Subcutaneous abdominal adipose tissue (tissue), 5 donors: Measurements from ENCODE around the gene ATXN1.
A peak's percentile ranks its signal among the peaks of the same experiment; 100 is the strongest.

ENCODE experiments used
- H3K27ac ChIP-seq: one replicate; pipeline ENCODE4 v1.7.0; 2013; ENCODE audit warnings: low read depth, mild to moderate bottlenecking, inconsistent platforms, low read length, moderate library complexity
- H3K27me3 ChIP-seq, 5 donors: one replicate each; pipeline ENCODE4 v1.7.0; 2013; ENCODE audit warnings: low read length in 5 of 5, inconsistent platforms in 1 of 5; ENCODE audit not compliant: control insufficient read depth in 5 of 5, insufficient read depth in 4 of 5
- H3K36me3 ChIP-seq, 5 donors: one replicate each; pipeline ENCODE4 v1.7.0; 2013; ENCODE audit warnings: low read length in 5 of 5; ENCODE audit not compliant: control insufficient read depth in 5 of 5, insufficient read depth in 5 of 5
- H3K4me1 ChIP-seq, 5 donors: one replicate each; pipeline ENCODE4 v1.7.0; 2013; ENCODE audit warnings: low read length in 5 of 5, mild to moderate bottlenecking in 3 of 5, moderate library complexity in 1 of 5; ENCODE audit not compliant: control insufficient read depth in 5 of 5, insufficient read depth in 5 of 5
- H3K4me3 ChIP-seq, 5 donors: one replicate each; pipeline ENCODE4 v1.7.0; 2013; ENCODE audit warnings: low read length in 5 of 5, low read depth in 1 of 5
- H3K9ac ChIP-seq, 5 donors: one replicate each; pipeline ENCODE4 v1.7.0; 2013; ENCODE audit warnings: low read length in 5 of 5, mild to moderate bottlenecking in 4 of 5, moderate library complexity in 3 of 5
- H3K9me3 ChIP-seq, 5 donors: one replicate each; pipeline ENCODE4 v1.7.0; 2013; ENCODE audit warnings: low read length in 5 of 5; ENCODE audit not compliant: control insufficient read depth in 5 of 5
- donor health status: healthy.
- donor health status: healthy.
- donor health status: healthy.
- donor health status: healthy.
- donor health status: healthy.

The ATXN1 gene

GRCh38 chr6:16746401-16746800 lies 14.9 kb downstream of the ATXN1 start:
- H3K27me3 ChIP-seq = no peaks in the 10 kb centered on the region
- peaks cover 0 to 3% (median 0%) of the 10 kb centered on the region in 5 donors for H3K36me3 ChIP-seq
- H3K4me3 ChIP-seq = no peak overlapping the region
- no peaks in the 10 kb centered on the region for H3K9me3 ChIP-seq
- no peak overlapping the region for H3K27ac ChIP-seq
- H3K9ac ChIP-seq = no peak overlapping the region
- peaks cover 2 to 13% (median 5%) of the 10 kb centered on the region in 5 donors for H3K4me1 ChIP-seq

GRCh38 chr6:16743664-16744210 lies 17.5 kb downstream of the ATXN1 start:
- Histone ChIP-seq H3K4me1 (peaks cover 2 to 20% (median 10%) of the 10 kb centered on the region in 5 donors), H3K9me3 (no peaks in the 10 kb centered on the region), H3K4me3 (no peak overlapping the region), H3K27ac (no peak overlapping the region), H3K27me3 (no peaks in the 10 kb centered on the region), H3K9ac (no peak overlapping the region), H3K36me3 (peaks cover 0 to 4% (median 2%) of the 10 kb centered on the region in 5 donors)

- H3K27ac ChIP-seq = no peak overlapping the region
- H3K4me3 ChIP-seq = no peak overlapping the region
- no peak overlapping the region for H3K9ac ChIP-seq
- H3K36me3 ChIP-seq = peaks cover 0 to 4% (median 2%) of the 10 kb centered on the region in 5 donors
- H3K4me1 ChIP-seq = peaks cover 0 to 24% (median 12%) of the 10 kb centered on the region in 5 donors
- H3K27me3 ChIP-seq = no peaks in the 10 kb centered on the region
- no peaks in the 10 kb centered on the region for H3K9me3 ChIP-seq
Observed at GRCh38 chr6:16742116-16742515, 19.1 kb downstream of the ATXN1 start.

GRCh38 chr6:16741112-16742016 lies 19.9 kb downstream of the ATXN1 start:
- no peak overlapping the region for H3K27ac ChIP-seq
- no peaks in the 10 kb centered on the region for H3K9me3 ChIP-seq
- peaks cover 0 to 29% (median 19%) of the 10 kb centered on the region in 5 donors for H3K4me1 ChIP-seq
- H3K27me3 ChIP-seq = no peaks in the 10 kb centered on the region
- no peak overlapping the region for H3K4me3 ChIP-seq
- peaks cover 0 to 4% (median 2%) of the 10 kb centered on the region in 5 donors for H3K36me3 ChIP-seq
- no peak overlapping the region for H3K9ac ChIP-seq

DNA sequence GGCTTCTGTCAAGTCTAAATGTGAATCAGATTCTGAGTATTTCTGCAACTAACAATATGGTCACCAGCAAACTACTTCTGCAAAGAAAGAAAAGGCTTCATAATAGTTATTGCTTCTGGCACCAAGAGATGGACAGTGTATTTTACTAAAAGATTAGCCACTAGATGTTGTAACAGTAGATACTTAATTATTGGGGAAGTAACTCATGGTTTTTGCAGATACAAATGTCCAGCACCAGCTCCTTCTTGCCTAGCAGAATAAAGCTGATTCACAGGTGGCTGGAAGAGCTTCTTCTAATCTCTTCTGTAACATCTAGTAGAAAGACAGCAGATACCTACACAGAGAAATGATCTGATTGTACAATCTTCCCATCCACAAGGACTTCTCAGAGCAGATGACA lies 21.2 kb downstream of the ATXN1 start:
- H3K36me3 ChIP-seq = peaks cover 0 to 4% (median 1%) of the 10 kb centered on the region in 5 donors
- no peak overlapping the region for H3K27ac ChIP-seq
- no peak overlapping the region for H3K4me3 ChIP-seq
- no peaks in the 10 kb centered on the region for H3K9me3 ChIP-seq
- H3K9ac ChIP-seq = no peak overlapping the region
- peaks cover 0 to 32% (median 22%) of the 10 kb centered on the region in 5 donors for H3K4me1 ChIP-seq
- H3K27me3 ChIP-seq = no peaks in the 10 kb centered on the region

- Histone ChIP-seq H3K9ac (no peak overlapping the region), H3K4me3 (no peak overlapping the region), H3K36me3 (peaks cover 0 to 4% (median 0%) of the 10 kb centered on the region in 5 donors), H3K27me3 (no peaks in the 10 kb centered on the region), H3K4me1 (peaks cover 0 to 32% (median 22%) of the 10 kb centered on the region in 5 donors), H3K27ac (no peak overlapping the region), H3K9me3 (no peaks in the 10 kb centered on the region)
Observed at GRCh38 chr6:16739329-16739801, 21.9 kb downstream of the ATXN1 start.

DNA sequence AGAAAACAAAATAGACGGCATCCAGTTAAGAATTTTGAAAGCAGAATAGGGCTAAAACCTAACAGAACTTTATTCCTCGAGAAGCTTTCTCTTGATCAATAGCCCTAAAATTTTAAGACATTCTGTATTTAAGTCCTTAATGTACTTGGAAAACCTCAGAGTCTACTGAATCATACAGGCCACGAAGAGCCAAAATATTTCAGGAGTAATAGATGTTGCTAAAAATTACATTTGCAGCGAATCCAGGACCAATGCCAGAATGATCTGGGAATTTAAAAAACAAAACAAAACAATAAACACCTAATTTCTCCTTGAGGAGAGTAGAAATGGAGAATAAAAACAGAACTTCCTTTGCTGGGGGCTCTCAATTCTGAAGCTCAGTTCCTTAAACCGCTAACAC lies 23.3 kb downstream of the ATXN1 start:
- Histone ChIP-seq H3K27me3 (no peaks in the 10 kb centered on the region), H3K36me3 (peaks cover 0 to 4% (median 0%) of the 10 kb centered on the region in 5 donors), H3K27ac (peak overlapping the region; percentile 11), H3K9ac (peak overlapping the region in 1 of 5 donors; percentile 11), H3K4me3 (no peak overlapping the region), H3K9me3 (no peaks in the 10 kb centered on the region), H3K4me1 (peaks cover 0 to 32% (median 22%) of the 10 kb centered on the region in 5 donors)

DNA sequence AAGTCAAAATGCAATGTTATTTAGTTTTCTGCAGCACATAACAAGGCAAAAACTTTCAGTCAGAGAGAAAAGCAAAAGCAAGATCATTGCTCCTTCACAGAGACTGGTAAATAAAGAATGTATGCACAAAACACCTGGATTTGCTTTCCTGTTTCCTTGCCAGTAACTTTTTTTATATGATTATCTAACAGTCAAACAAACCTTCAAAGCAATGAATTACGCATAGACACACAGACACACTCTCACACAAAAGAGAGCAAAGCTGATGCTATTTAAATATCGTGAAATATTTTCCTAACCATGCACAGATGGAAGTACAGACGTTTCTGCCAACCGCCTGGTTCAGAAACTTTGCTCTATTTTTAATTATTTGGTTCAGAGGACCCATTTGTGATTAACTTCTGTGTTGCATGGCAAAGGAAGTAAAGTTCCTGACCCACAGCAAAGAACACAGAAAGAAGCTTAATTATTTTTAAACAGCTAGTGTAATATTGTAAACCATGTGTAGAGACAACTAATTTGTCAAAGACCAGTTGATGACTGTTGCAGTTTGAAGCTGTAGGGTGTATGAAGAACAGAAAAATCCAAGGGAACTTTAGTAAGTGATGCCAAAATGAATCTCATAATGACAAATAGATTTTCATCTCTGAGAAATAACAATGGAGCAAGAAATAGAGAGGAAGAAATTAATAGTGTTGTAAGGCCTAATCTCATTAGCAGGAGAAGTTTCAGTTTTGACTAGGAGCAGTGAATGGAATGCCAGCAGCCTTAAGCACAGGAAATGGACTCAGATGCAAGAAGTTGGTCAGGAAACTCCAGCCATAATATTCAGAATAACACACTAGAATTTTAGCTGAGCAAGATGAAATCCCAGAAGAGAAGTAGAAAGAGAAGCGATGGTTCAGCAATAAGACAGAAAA lies 24.1 kb downstream of the ATXN1 start:
- H3K9ac ChIP-seq = peak overlapping the region in 1 of 5 donors; percentile 31
- peaks cover 0 to 4% (median 0%) of the 10 kb centered on the region in 5 donors for H3K36me3 ChIP-seq
- H3K27ac ChIP-seq = peak overlapping the region; percentile 11
- no peaks in the 10 kb centered on the region for H3K9me3 ChIP-seq
- no peaks in the 10 kb centered on the region for H3K27me3 ChIP-seq
- H3K4me3 ChIP-seq = peak overlapping the region in 1 of 5 donors; percentile 22
- H3K4me1 ChIP-seq = peaks cover 0 to 32% (median 22%) of the 10 kb centered on the region in 5 donors

- no peak overlapping the region for H3K9ac ChIP-seq
- H3K9me3 ChIP-seq = no peaks in the 10 kb centered on the region
- H3K4me3 ChIP-seq = no peak overlapping the region
- H3K27me3 ChIP-seq = no peaks in the 10 kb centered on the region
- H3K27ac ChIP-seq = no peak overlapping the region
- H3K4me1 ChIP-seq = peaks cover 0 to 32% (median 22%) of the 10 kb centered on the region in 5 donors
- peaks cover 0 to 4% (median 0%) of the 10 kb centered on the region in 5 donors for H3K36me3 ChIP-seq
Observed at GRCh38 chr6:16735014-16735413, 26.2 kb downstream of the ATXN1 start.
